ENCODE data around the gene PAX6. TPM values are rescaled to one million over a fixed set of nuclear protein-coding genes. Genes with fewer than 3 reads are reported as not detected.

The PAX6 gene
- polyA plus RNA-seq, 2 of the 4 experiments (the other 2 are of a cell fraction): 1.8 to 2.0 TPM

GRCh38 chr11:31761636-31762035 is 49.5 kb downstream of the PAX6 start:
- DNase-seq (ENCODE audit: low read depth in 1 of 2, low spot score in 1 of 2): peak in 1 of 2 experiments; percentile 6
- TF ChIP-seq TFCP2L1 (CRISPR knock-in tag; IDR thresholded peaks at IDR 0.05) (no peak), CBX2 (IDR thresholded peaks at IDR 0.05; ENCODE audit: borderline replicate concordance, low read depth) (no peak), USF2 (IDR thresholded peaks at IDR 0.05) (no peak), POLR2AphosphoS2 (conservative IDR thresholded peaks at IDR 0.05; ENCODE audit: low read length) (no peak), RNF2 (IDR thresholded peaks at IDR 0.05; ENCODE audit: borderline replicate concordance, low read depth) (no peak), GATA3 (IDR thresholded peaks at IDR 0.05; ENCODE audit: borderline replicate concordance) (no peak), HMGXB4 (CRISPR knock-in tag; IDR thresholded peaks at IDR 0.05; ENCODE audit: borderline replicate concordance) (no peak), POLR2A (IDR thresholded peaks at IDR 0.05; ENCODE audit: low read length) (no peak), FOSB (CRISPR knock-in tag; IDR thresholded peaks at IDR 0.05) (no peak), HES2 (IDR thresholded peaks at IDR 0.05) (no peak), SREBF2 (IDR thresholded peaks at IDR 0.05) (no peak), ESRRA (IDR thresholded peaks at IDR 0.05; ENCODE audit: borderline replicate concordance, low read length) (no peak), NFE2L2 (conservative IDR thresholded peaks at IDR 0.05; ENCODE audit: low read length) (no peak), HOXB13 (CRISPR knock-in tag; IDR thresholded peaks at IDR 0.05; ENCODE audit: low read depth) (no peak), RCOR1 (IDR thresholded peaks at IDR 0.05; ENCODE audit: low read depth, low read length) (no peak), EHF (CRISPR knock-in tag; IDR thresholded peaks at IDR 0.05) (no peak), EP300 (IDR thresholded peaks at IDR 0.05) (no peak), JUNB (IDR thresholded peaks at IDR 0.05) (no peak), ATOH8 (CRISPR knock-in tag; IDR thresholded peaks at IDR 0.05; ENCODE audit: low read depth) (no peak), RFX5 (IDR thresholded peaks at IDR 0.05) (no peak)
- no peak overlapping the region for H3K4me2 ChIP-seq
- CTCF ChIA-PET: no interaction called here
- H3K9me3 ChIP-seq: no peaks in the 10 kb centered on the region
- ATAC-seq: peak; percentile 23 to 47; a peak in 2 of 6 replicates
- no peak for FAIRE-seq
- H3K27ac ChIP-seq: no peak overlapping the region
- H3K4me1 ChIP-seq: no peaks in the 10 kb centered on the region
- WGBS (ENCODE audit: missing lambda C conversion rate): 87% methylated on average over 1 of the region's 1 CpG
- no peak overlapping the region for H3K4me3 ChIP-seq
- POLR2A ChIA-PET: no interaction called here

- no peak for DNase-seq (ENCODE audit: low read depth in 1 of 2, low spot score in 1 of 2)
- peak; percentile 23 for FAIRE-seq
- no peaks in the 10 kb centered on the region for H3K4me1 ChIP-seq
- no peak overlapping the region for H3K4me3 ChIP-seq
- POLR2A ChIA-PET: no interaction called here
- WGBS (ENCODE audit: missing lambda C conversion rate): 60% methylated on average over 3 of the region's 3 CpGs
- H3K9me3 ChIP-seq: no peaks in the 10 kb centered on the region
- CTCF ChIA-PET: no interaction called here
- no peak for ATAC-seq
- no peak overlapping the region for H3K27ac ChIP-seq
- TF ChIP-seq SREBF2 (IDR thresholded peaks at IDR 0.05): no peak
- no peak for TF ChIP-seq KDM5A (IDR thresholded peaks at IDR 0.05)
- H3K4me2 ChIP-seq: no peak overlapping the region
Measured at GRCh38 chr11:31757260-31757835, 53.8 kb downstream of the PAX6 start.

GRCh38 chr11:31747581-31747980 is 63.5 kb downstream of the PAX6 start:
- no peak for FAIRE-seq
- ChIA-PET POLR2A (no interaction called here), CTCF (no interaction called here)
- no peak for DNase-seq (ENCODE audit: low read depth in 1 of 2, low spot score in 1 of 2)
- no peak overlapping the region for H3K4me2 ChIP-seq
- H3K4me1 ChIP-seq: no peaks in the 10 kb centered on the region
- H3K27ac ChIP-seq: no peak overlapping the region
- 17% methylated on average over 1 of the region's 1 CpG for WGBS (ENCODE audit: missing lambda C conversion rate)
- H3K9me3 ChIP-seq: no peaks in the 10 kb centered on the region
- no peak overlapping the region for H3K4me3 ChIP-seq
- ATAC-seq: no peak
- TF ChIP-seq HOXB13 (CRISPR knock-in tag; IDR thresholded peaks at IDR 0.05; ENCODE audit: low read depth) (no peak), TFCP2L1 (CRISPR knock-in tag; IDR thresholded peaks at IDR 0.05) (no peak), SMC3 (IDR thresholded peaks at IDR 0.05) (no peak), ZSCAN20 (CRISPR knock-in tag; IDR thresholded peaks at IDR 0.05) (no peak), RAD21 (conservative IDR thresholded peaks at IDR 0.05 in 1 of 2, IDR thresholded peaks at IDR 0.05 in 1 of 2) (no peak), EHF (CRISPR knock-in tag; IDR thresholded peaks at IDR 0.05) (no peak), CHD4 (IDR thresholded peaks at IDR 0.05; ENCODE audit: borderline replicate concordance) (no peak), ZC3H11A (IDR thresholded peaks at IDR 0.05) (no peak), ATOH8 (CRISPR knock-in tag; IDR thresholded peaks at IDR 0.05; ENCODE audit: low read depth) (no peak), RARB (CRISPR knock-in tag; IDR thresholded peaks at IDR 0.05) (no peak), CEBPB (IDR thresholded peaks at IDR 0.05) (no peak)
